Suprapubic skin (tissue), 4 donors: ENCODE data around the gene POU6F1. TPM values are rescaled to one million over a fixed set of nuclear protein-coding genes. Genes with fewer than 3 reads are reported as not detected.

ENCODE experiments used
- DNase-seq, 2 donors: peaks; one replicate each; pipeline ENCODE4 v3.0.0-alpha.2; 2019; ENCODE audit warnings: low spot score in 2 of 2
- H3K27ac ChIP-seq: fragments of 200-600 bp; sonication (generic); one replicate; pipeline ENCODE4 v1.5.1; 2019
- H3K27me3 ChIP-seq: fragments of 200-600 bp; sonication (generic); one replicate; pipeline ENCODE4 v1.5.1; 2019
- H3K36me3 ChIP-seq: fragments of 200-600 bp; sonication (generic); one replicate; pipeline ENCODE4 v1.5.1; 2019
- H3K4me1 ChIP-seq: fragments of 200-600 bp; sonication (generic); one replicate; pipeline ENCODE4 v1.5.1; 2019
- H3K4me3 ChIP-seq: fragments of 200-600 bp; sonication (generic); one replicate; pipeline ENCODE4 v1.5.1; 2019; ENCODE audit warnings: mild to moderate bottlenecking
- H3K9me3 ChIP-seq: fragments of 200-600 bp; sonication (generic); one replicate; pipeline ENCODE4 v1.5.1; 2019
- CTCF ChIP-seq, 2 donors: fragments of 200-600 bp in 1 of 2; fragments of 450-650 bp in 1 of 2; sonication (generic) in 1 of 2; IDR thresholded peaks; one replicate each; pipeline ENCODE4 v1.5.1; 2016 to 2019; ENCODE audit warnings: antibody characterized with exemption in 2 of 2, mild to moderate bottlenecking in 1 of 2, moderate library complexity in 1 of 2
- EP300 ChIP-seq: sonication (generic); formaldehyde crosslinking; IDR thresholded peaks from one replicate; pipeline ENCODE4 v1.6.1; 2017; ENCODE audit warnings: antibody characterized with exemption
- POLR2A ChIP-seq, 2 donors: fragments of 450-650 bp; IDR thresholded peaks; one replicate each; pipeline ENCODE4 v1.6.1; 2017; ENCODE audit warnings: antibody characterized with exemption in 2 of 2, mild to moderate bottlenecking in 2 of 2, moderate library complexity in 2 of 2
- POLR2AphosphoS5 ChIP-seq, 3 donors: sonication (generic); formaldehyde crosslinking; IDR thresholded peaks; one replicate each; pipeline ENCODE4 v1.6.1; 2017; ENCODE audit warnings: antibody characterized with exemption in 3 of 3
- WGBS: methylation state at CpG from one replicate; pipeline ENCODE4 v1.1.5; 2018; 5-methylcytosine and 5-hydroxymethylcytosine counted together
- total RNA-seq, 4 donors: library from RNA; depleted of rRNA; stranded (reverse); fragments of >200 nt; gene quantifications; one replicate each; pipeline ENCODE4 v1.1.0, GENCODE V29; 2016

The POU6F1 gene
- total RNA-seq, 4 donors from 2014 or later, result 9.4 to 36.5 (median 13.6) TPM

- H3K4me1 ChIP-seq, result peaks cover 42% of the 10 kb centered on the region
- no peak for DNase-seq
- 69% methylated on average over 4 of the region's 4 CpGs for WGBS
- H3K9me3 ChIP-seq, result no peaks in the 10 kb centered on the region
- no peak overlapping the region for H3K27ac ChIP-seq
- TF ChIP-seq CTCF (IDR thresholded peaks at IDR 0.05) (no peak), EP300 (no peak), POLR2A (IDR thresholded peaks at IDR 0.05) (no peak), POLR2AphosphoS5 (IDR thresholded peaks at IDR 0.05) (no peak)
- H3K4me3 ChIP-seq, result no peak overlapping the region
- H3K27me3 ChIP-seq, result no peaks in the 10 kb centered on the region
- H3K36me3 ChIP-seq, result peaks cover 55% of the 10 kb centered on the region
Measured at GRCh38 chr12:51244269-51244668, 26.4 kb upstream of the POU6F1 start.

GRCh38 chr12:51242876-51243275 lies 25.0 kb upstream of the POU6F1 start:
- H3K4me1 ChIP-seq, result peaks cover 46% of the 10 kb centered on the region
- H3K27me3 ChIP-seq, result no peaks in the 10 kb centered on the region
- no peak for TF ChIP-seq POLR2AphosphoS5 (IDR thresholded peaks at IDR 0.05)
- no peak for TF ChIP-seq EP300
- TF ChIP-seq POLR2A (IDR thresholded peaks at IDR 0.05), result no peak
- no peak for TF ChIP-seq CTCF (IDR thresholded peaks at IDR 0.05)
- H3K4me3 ChIP-seq, result no peak overlapping the region
- DNase-seq, result no peak
- no peak overlapping the region for H3K27ac ChIP-seq
- H3K9me3 ChIP-seq, result no peaks in the 10 kb centered on the region
- WGBS, result 67% methylated on average over 7 of the region's 7 CpGs
- H3K36me3 ChIP-seq, result peaks cover 55% of the 10 kb centered on the region

- no peak for DNase-seq
- Histone ChIP-seq H3K27me3 (no peaks in the 10 kb centered on the region), H3K27ac (no peak overlapping the region), H3K9me3 (no peaks in the 10 kb centered on the region), H3K4me3 (no peak overlapping the region), H3K4me1 (peaks cover 47% of the 10 kb centered on the region), H3K36me3 (peaks cover 55% of the 10 kb centered on the region)
- WGBS, result 81% methylated on average over 7 of the region's 7 CpGs
- no peak for TF ChIP-seq POLR2AphosphoS5 (IDR thresholded peaks at IDR 0.05)
- no peak for TF ChIP-seq EP300
- TF ChIP-seq CTCF (IDR thresholded peaks at IDR 0.05), result no peak
- no peak for TF ChIP-seq POLR2A (IDR thresholded peaks at IDR 0.05)
Measured at GRCh38 chr12:51242120-51242519, 24.3 kb upstream of the POU6F1 start.

- Histone ChIP-seq H3K4me1 (peaks cover 42% of the 10 kb centered on the region), H3K4me3 (no peak overlapping the region), H3K36me3 (peaks cover 55% of the 10 kb centered on the region), H3K9me3 (no peaks in the 10 kb centered on the region), H3K27ac (no peak overlapping the region), H3K27me3 (no peaks in the 10 kb centered on the region)
- DNase-seq, result peak in 1 of 2 donors; percentile 40
- WGBS, result 64% methylated on average over 2 of the region's 2 CpGs
- TF ChIP-seq POLR2A (IDR thresholded peaks at IDR 0.05) (no peak), EP300 (no peak), POLR2AphosphoS5 (IDR thresholded peaks at IDR 0.05) (no peak), CTCF (IDR thresholded peaks at IDR 0.05) (no peak)
Measured at GRCh38 chr12:51240971-51241370, 23.1 kb upstream of the POU6F1 start.

GRCh38 chr12:51238510-51239334 lies 20.9 kb upstream of the POU6F1 start, which contains the start of gene DAZAP2:
Gene DAZAP2 (plus strand): TSS chr12:51238826. CDS start chr12:51238908, 82 bp downstream.
- under 1% methylated on average over 48 of the region's 70 CpGs for WGBS
- Histone ChIP-seq H3K36me3 (peaks cover 35% of the 10 kb centered on the region), H3K4me1 (peaks cover 38% of the 10 kb centered on the region), H3K4me3 (peak within 1 kb of the TSS; percentile 92), H3K27me3 (no peaks in the 10 kb centered on the region), H3K9me3 (no peaks in the 10 kb centered on the region), H3K27ac (peak within 1 kb of the TSS; percentile 100)
- TF ChIP-seq POLR2AphosphoS5 (IDR thresholded peaks at IDR 0.05) (peak; percentile 88 to 98 (median 95)), POLR2A (IDR thresholded peaks at IDR 0.05) (peak; percentile 81 to 96), CTCF (IDR thresholded peaks at IDR 0.05) (peak in 1 of 2 donors; percentile 28), EP300 (no peak)
- DNase-seq, result peak; percentile 97
